ENCODE results near the gene RFTN1. TPM values are rescaled to one million over a fixed set of nuclear protein-coding genes. Genes with fewer than 3 reads are reported as not detected.

The RFTN1 gene
- total and polyA plus RNA-seq, 9 of the 15 experiments (the other 6 are each of a cell fraction or from before 2014, with no cell fraction given), result 0.08 to 0.51 (median 0.11) TPM; not detected in 6

GRCh38 chr3:16550676-16551341 lies 37.3 kb upstream of the RFTN1 start (continued):
- no peak for TF ChIP-seq GTF2F1 (IDR thresholded peaks at IDR 0.05; ENCODE audit: low read depth, low read length)
- no peak for TF ChIP-seq TSC22D4 (tag; IDR thresholded peaks at IDR 0.05)
- TF ChIP-seq, protein P1, sequence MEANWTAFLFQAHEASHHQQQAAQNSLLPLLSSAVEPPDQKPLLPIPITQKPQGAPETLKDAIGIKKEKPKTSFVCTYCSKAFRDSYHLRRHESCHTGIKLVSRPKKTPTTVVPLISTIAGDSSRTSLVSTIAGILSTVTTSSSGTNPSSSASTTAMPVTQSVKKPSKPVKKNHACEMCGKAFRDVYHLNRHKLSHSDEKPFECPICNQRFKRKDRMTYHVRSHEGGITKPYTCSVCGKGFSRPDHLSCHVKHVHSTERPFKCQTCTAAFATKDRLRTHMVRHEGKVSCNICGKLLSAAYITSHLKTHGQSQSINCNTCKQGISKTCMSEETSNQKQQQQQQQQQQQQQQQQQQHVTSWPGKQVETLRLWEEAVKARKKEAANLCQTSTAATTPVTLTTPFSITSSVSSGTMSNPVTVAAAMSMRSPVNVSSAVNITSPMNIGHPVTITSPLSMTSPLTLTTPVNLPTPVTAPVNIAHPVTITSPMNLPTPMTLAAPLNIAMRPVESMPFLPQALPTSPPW (CRISPR knock-in tag; IDR thresholded peaks at IDR 0.05), result no peak
- no peak for TF ChIP-seq GTF2E2 (tag; IDR thresholded peaks at IDR 0.05)
- no peak for TF ChIP-seq CUX1 (CRISPR knock-in tag; IDR thresholded peaks at IDR 0.05)
- peak in 1 of 2 experiments; percentile 61; a peak in 2 of 4 replicates for TF ChIP-seq TRIM24 (IDR thresholded peaks at IDR 0.05)
- TF ChIP-seq FUS (optimal IDR thresholded peaks at IDR 0.05; ENCODE audit: low read depth, low read length), result no peak
- no peak for TF ChIP-seq NCOA6 (IDR thresholded peaks at IDR 0.05)
- TF ChIP-seq TCF7 (IDR thresholded peaks at IDR 0.05; ENCODE audit: borderline replicate concordance), result no peak
- TF ChIP-seq ZNF583 (CRISPR knock-in tag; IDR thresholded peaks at IDR 0.05), result no peak
- no peak for TF ChIP-seq SRSF3 (IDR thresholded peaks at IDR 0.05; ENCODE audit: insufficient read depth, low read length)
- TF ChIP-seq HDAC3 (IDR thresholded peaks at IDR 0.05; ENCODE audit: borderline replicate concordance, partially characterized antibody), result peak; percentile 59
- TF ChIP-seq ZNF699 (CRISPR knock-in tag; IDR thresholded peaks at IDR 0.05; ENCODE audit: insufficient replicate concordance), result no peak
- no peak for TF ChIP-seq ZNF717 (CRISPR knock-in tag; IDR thresholded peaks at IDR 0.05)
- no peak for TF ChIP-seq ZNF24 (IDR thresholded peaks at IDR 0.05)
- TF ChIP-seq ZNF639 (CRISPR knock-in tag; conservative IDR thresholded peaks at IDR 0.05 in 1 of 2, IDR thresholded peaks at IDR 0.05 in 1 of 2), result no peak
- no peak for TF ChIP-seq CREB3 (tag; conservative IDR thresholded peaks at IDR 0.05; ENCODE audit: low read depth)
- TF ChIP-seq PRMT5 (CRISPR knock-in tag; IDR thresholded peaks at IDR 0.05), result no peak
- TF ChIP-seq U2AF2 (optimal IDR thresholded peaks at IDR 0.05; ENCODE audit: low read depth, low read length), result no peak
